ENCODE data around the gene NAV3. TPM values are rescaled to one million over a fixed set of nuclear protein-coding genes. Genes with fewer than 3 reads are reported as not detected.

NAV3 gene
- total RNA-seq, 1 donor from 2014 or later: 11.4 TPM

- no peaks in the 10 kb centered on the region for H3K79me2 ChIP-seq (ENCODE audit: low read depth)
- H3K27ac Mint-ChIP-seq: no peak overlapping the region
- no peaks in the 10 kb centered on the region for H3K9me3 ChIP-seq (ENCODE audit: low read depth)
- no peak overlapping the region for H3K4me3 ChIP-seq
- H3K36me3 Mint-ChIP-seq: peaks cover 2% of the 10 kb centered on the region
- H3K36me3 ChIP-seq: no peaks in the 10 kb centered on the region
- H3K27me3 Mint-ChIP-seq (ENCODE audit: insufficient read depth, low read depth): no peaks in the 10 kb centered on the region
- no peak overlapping the region for H3K4me3 Mint-ChIP-seq
- H3K4me1 ChIP-seq: no peaks in the 10 kb centered on the region
- peaks cover 2% of the 10 kb centered on the region for H3K9me3 Mint-ChIP-seq
- no peak overlapping the region for H3K4me2 ChIP-seq
- H3K9ac ChIP-seq: no peak overlapping the region
- DNase-seq (ENCODE audit: low spot score): no peak
- H3K27me3 ChIP-seq: no peaks in the 10 kb centered on the region
- peak overlapping the region; percentile 70 for H2AFZ ChIP-seq (replicated peaks)
- H3K27ac ChIP-seq: no peak overlapping the region
- H4K20me1 ChIP-seq (ENCODE audit: low read depth): no peaks in the 10 kb centered on the region
- no peaks in the 10 kb centered on the region for H3K4me1 Mint-ChIP-seq
- TF ChIP-seq EZH2phosphoT487 (IDR thresholded peaks at IDR 0.05) (no peak), EZH2 (IDR thresholded peaks at IDR 0.05) (no peak), CTCF (IDR thresholded peaks at IDR 0.05) (no peak)
- no peaks in the 10 kb centered on the region for H3F3A ChIP-seq (ENCODE audit: low read depth)
Measured at GRCh38 chr12:77953528-77954205, 123.0 kb downstream of the NAV3 start.

- no peaks in the 10 kb centered on the region for H3F3A ChIP-seq (ENCODE audit: low read depth)
- Mint-ChIP-seq H3K4me3 (no peak overlapping the region), H3K36me3 (peaks cover 2% of the 10 kb centered on the region), H3K4me1 (no peaks in the 10 kb centered on the region), H3K27ac (no peak overlapping the region), H3K9me3 (peaks cover 2% of the 10 kb centered on the region), H3K27me3 (ENCODE audit: insufficient read depth, low read depth) (no peaks in the 10 kb centered on the region)
- no peak for TF ChIP-seq EZH2 (IDR thresholded peaks at IDR 0.05)
- no peak for DNase-seq (ENCODE audit: low spot score)
- H3K36me3 ChIP-seq: no peaks in the 10 kb centered on the region
- no peaks in the 10 kb centered on the region for H3K4me1 ChIP-seq
- no peaks in the 10 kb centered on the region for H4K20me1 ChIP-seq (ENCODE audit: low read depth)
- H3K9me3 ChIP-seq (ENCODE audit: low read depth): no peaks in the 10 kb centered on the region
- H3K27ac ChIP-seq: no peak overlapping the region
- no peak overlapping the region for H3K9ac ChIP-seq
- H2AFZ ChIP-seq (replicated peaks): no peak overlapping the region
- no peaks in the 10 kb centered on the region for H3K79me2 ChIP-seq (ENCODE audit: low read depth)
- H3K4me3 ChIP-seq: no peak overlapping the region
- no peak overlapping the region for H3K4me2 ChIP-seq
- no peaks in the 10 kb centered on the region for H3K27me3 ChIP-seq
Measured at GRCh38 chr12:77954206-77954555, 123.5 kb downstream of the NAV3 start.

- Mint-ChIP-seq H3K9me3 (no peaks in the 10 kb centered on the region), H3K4me1 (no peaks in the 10 kb centered on the region), H3K27me3 (ENCODE audit: insufficient read depth, low read depth) (no peaks in the 10 kb centered on the region), H3K27ac (no peak overlapping the region), H3K36me3 (no peaks in the 10 kb centered on the region), H3K4me3 (no peak overlapping the region)
- no peaks in the 10 kb centered on the region for H3K9me3 ChIP-seq (ENCODE audit: low read depth)
- H3K79me2 ChIP-seq (ENCODE audit: low read depth): no peaks in the 10 kb centered on the region
- H3K27ac ChIP-seq: no peak overlapping the region
- no peaks in the 10 kb centered on the region for H3K27me3 ChIP-seq
- no peaks in the 10 kb centered on the region for H3K4me1 ChIP-seq
- no peak overlapping the region for H3K9ac ChIP-seq
- H2AFZ ChIP-seq (replicated peaks): no peak overlapping the region
- TF ChIP-seq EZH2phosphoT487 (IDR thresholded peaks at IDR 0.05): no peak
- no peak for TF ChIP-seq EZH2 (IDR thresholded peaks at IDR 0.05)
- no peak for TF ChIP-seq CTCF (IDR thresholded peaks at IDR 0.05)
- H3K4me2 ChIP-seq: no peak overlapping the region
- H4K20me1 ChIP-seq (ENCODE audit: low read depth): no peaks in the 10 kb centered on the region
- no peaks in the 10 kb centered on the region for H3K36me3 ChIP-seq
- no peak overlapping the region for H3K4me3 ChIP-seq
- no peak for DNase-seq (ENCODE audit: low spot score)
- H3F3A ChIP-seq (ENCODE audit: low read depth): peaks cover 14% of the 10 kb centered on the region
Measured at GRCh38 chr12:77957062-77957461, 126.4 kb downstream of the NAV3 start.

- no peak overlapping the region for H3K27ac ChIP-seq
- H2AFZ ChIP-seq (replicated peaks): no peak overlapping the region
- Mint-ChIP-seq H3K4me1 (no peaks in the 10 kb centered on the region), H3K36me3 (no peaks in the 10 kb centered on the region), H3K27me3 (ENCODE audit: insufficient read depth, low read depth) (no peaks in the 10 kb centered on the region), H3K27ac (no peak overlapping the region), H3K9me3 (no peaks in the 10 kb centered on the region), H3K4me3 (no peak overlapping the region)
- H3K27me3 ChIP-seq: no peaks in the 10 kb centered on the region
- no peaks in the 10 kb centered on the region for H3K9me3 ChIP-seq (ENCODE audit: low read depth)
- no peak for TF ChIP-seq EZH2 (IDR thresholded peaks at IDR 0.05)
- no peak for TF ChIP-seq EZH2phosphoT487 (IDR thresholded peaks at IDR 0.05)
- TF ChIP-seq CTCF (IDR thresholded peaks at IDR 0.05): no peak
- no peak overlapping the region for H3K9ac ChIP-seq
- H3K4me1 ChIP-seq: no peaks in the 10 kb centered on the region
- H3F3A ChIP-seq (ENCODE audit: low read depth): peaks cover 17% of the 10 kb centered on the region
- no peak overlapping the region for H3K4me3 ChIP-seq
- no peaks in the 10 kb centered on the region for H3K36me3 ChIP-seq
- no peak for DNase-seq (ENCODE audit: low spot score)
- no peaks in the 10 kb centered on the region for H4K20me1 ChIP-seq (ENCODE audit: low read depth)
- H3K79me2 ChIP-seq (ENCODE audit: low read depth): no peaks in the 10 kb centered on the region
- H3K4me2 ChIP-seq: no peak overlapping the region
Measured at GRCh38 chr12:77963576-77964178, 133.0 kb downstream of the NAV3 start.

Data from neural progenitor cell (in vitro differentiated cells).